Measurements from ENCODE around the gene APOBEC3G.

Gene APOBEC3G

DNA sequence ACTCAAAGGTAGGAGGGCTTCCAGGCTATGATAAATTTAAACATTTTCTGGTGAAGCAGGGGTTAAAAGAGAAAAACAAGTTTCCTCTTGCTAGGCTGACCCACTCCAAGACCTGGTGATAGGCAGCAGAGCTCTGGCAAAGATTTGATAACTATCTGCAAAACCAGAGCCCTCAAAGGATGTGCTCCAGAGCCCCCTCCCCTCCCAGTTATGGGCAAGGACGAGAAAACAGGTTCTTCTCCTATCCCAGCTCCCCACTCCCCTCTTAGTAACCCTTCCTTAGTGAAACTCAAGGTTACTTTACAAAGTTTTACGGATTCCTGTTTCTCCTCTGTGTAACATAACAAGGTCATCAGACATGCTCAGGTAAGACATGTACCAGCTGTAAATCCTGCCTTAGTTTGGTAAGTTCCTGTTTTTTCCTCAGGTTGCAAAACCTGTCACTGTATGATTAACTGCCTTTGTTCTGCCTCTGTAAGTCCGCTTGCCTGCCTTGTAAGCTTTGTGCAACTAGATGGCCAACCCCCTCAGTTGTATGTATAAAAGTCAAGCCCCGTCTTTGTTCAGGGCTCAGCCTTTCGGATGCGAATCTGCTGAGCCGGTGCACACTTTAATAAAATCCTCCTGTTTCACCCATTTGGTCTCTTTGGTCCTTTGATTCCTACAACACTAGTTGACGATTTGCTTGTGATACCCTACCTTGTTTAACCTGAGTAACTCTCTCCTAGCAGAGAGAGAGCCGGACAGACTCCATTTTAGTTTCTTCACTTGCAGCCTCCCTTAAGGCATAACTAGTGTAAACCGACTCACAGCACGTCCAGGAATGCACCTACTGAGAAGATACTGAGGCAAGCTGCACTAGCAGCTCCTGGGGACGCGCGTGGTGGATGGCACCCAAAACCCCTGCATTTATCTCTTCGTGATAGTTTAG lies 33.8 kb downstream of the APOBEC3G start:
- intact Hi-C loops (cut with DNase I), result no loop called here
- DNase-seq, result no peak

DNA sequence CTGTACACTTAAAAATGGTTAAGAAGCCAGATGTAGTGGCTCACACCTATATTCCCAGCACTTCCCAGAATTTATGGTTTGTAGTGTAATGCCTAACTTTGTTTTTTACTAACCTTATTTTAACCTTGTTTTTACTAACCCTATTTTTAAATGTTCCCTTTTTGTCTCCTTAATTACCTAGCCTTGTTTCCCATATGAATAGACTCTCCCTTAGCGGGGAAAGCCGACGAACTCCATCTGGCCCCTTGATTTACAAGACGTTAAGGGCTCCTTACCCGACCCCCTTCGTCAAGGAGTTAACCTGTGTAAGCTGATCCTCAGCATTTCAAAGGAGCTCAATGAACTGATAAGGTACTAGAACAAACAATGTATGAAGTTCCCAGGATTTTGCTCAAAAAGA lies 37.0 kb downstream of the APOBEC3G start:
- intact Hi-C loops (cut with DNase I), result no loop called here
- DNase-seq, result no peak

DNA sequence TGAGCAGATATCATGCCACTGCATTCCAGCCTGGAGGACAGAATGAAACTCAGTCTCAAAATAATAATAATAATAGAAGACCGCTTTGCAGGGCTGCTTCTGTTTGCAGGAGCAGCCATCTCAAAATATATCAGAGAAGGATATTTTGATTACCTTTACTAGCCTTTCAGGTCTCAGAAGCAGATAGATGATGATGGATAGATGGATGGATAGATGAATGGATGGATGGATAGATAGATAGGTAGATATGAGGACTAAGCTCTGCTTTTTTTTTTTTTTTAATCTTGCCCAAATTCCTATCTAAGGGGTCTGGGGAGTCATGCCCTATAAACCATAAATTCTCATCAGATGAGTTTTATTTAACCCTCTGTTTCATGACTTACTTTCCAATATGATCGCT lies 38.5 kb downstream of the APOBEC3G start:
- DNase-seq, result no peak
- intact Hi-C loops (cut with DNase I), result no loop called here

DNA sequence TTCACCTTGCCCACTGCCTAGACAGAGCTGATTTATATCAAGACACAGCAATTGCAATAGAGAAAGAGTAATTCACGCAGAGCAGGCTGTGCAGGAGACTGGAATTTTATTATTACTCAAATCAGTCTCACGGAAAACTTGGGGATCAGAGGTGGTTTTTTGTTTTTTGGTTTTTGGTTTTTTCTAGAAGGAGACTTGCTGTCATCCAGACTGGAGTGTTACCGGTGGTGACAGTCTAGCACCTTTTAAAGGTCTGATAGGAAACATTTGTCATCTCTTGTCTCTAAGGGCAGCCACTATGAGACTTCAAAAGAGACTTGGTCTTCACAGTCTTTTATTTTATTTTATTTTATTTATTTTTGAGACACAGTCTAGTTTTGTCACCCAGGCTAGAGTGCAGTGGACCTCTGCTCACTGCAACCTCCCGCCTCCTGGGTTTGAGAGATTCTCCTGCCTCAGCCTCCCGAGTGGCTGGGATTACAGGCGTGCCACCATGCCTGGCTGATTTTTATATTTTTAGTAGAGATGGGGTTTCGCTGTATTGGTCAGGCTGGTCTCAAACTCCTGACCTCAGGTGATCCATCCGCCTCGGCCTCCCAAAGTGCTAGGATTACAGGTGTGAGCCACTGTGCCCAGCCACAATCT lies 39.0 kb downstream of the APOBEC3G start:
- no peak for DNase-seq
- intact Hi-C loops (cut with DNase I), result no loop called here

DNA sequence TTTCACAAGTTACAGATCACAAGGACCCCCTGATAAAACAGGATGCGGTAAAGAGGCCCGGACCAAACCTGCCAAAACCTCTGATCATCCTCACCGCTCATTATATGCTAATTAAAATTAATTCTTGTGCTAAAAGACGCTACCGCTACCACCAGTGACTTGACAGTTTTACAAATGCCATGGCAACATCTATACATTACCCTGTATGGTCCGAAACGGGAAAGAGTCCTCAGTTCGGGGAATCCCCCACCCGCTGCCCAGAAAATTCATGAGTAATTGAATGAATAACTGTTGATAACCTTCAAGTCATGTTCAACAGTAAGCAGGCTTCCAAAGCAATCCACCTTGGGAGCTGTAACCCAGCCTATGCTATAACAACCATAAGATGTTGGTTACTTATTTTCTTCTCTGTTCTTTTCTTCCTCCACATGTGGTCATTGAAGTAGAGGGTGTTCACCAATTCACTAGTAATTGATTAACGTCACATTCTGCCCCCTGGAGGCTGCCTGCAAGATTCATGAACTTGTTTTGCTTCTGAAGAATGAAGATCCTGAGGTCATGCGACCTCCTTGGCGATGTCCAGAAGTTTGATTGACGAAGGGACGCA lies 40.6 kb downstream of the APOBEC3G start:
- intact Hi-C loops (cut with DNase I), result no loop called here
- peak in 32 of 42 donors; percentile 17 to 74 (median 39) for DNase-seq

DNA sequence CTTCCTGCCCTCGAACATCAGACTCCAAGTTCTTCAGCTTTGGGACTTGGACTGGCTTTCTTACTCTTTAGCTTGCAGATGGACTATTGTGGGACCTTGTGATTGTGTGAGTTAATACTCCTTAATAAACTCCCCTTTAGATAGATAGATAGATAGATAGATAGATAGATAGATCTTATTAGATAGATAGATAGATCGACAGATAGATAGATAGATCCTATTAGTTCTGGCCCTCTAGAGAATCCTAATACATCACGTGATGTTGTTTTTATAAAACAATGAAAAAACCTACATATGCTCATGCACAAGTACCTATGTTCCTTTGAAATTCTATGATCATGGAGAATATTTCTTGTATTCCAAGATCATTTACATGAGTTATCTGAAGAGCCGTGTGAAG lies 43.9 kb downstream of the APOBEC3G start:
- DNase-seq, result no peak
- intact Hi-C loops (cut with DNase I), result no loop called here

DNA sequence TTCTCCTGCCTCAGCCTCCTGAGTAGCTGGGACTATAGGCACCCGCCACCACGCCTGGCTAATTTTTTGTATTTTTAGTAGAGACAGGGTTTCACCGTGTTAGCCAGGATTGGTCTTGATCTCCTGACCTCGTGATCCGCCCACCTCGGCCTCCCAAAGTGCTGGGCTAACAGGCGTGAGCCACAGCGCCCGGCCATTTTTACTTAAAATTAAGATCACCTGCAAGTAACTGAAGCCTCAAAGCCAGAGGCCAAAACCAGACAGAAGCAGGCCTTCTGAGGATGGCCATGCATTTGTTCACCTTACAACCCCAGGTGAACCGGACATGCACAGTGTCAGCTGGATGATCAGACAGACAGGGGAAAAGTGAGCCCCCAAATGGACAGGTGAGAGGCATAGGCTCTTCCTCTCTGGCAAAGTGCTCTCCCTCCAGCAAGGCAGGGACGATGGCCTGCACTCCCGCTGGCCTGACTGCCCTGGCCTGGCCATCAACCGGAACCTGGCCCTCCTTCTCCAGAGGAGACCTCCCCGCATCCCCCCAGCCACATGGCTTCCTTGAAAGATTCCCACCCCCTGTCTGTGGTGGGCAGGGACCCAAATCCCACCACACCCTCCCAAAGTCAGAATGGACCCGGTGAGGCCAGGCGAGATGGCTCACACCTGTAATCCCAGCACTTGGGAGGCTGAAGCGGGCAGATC lies 45.8 kb downstream of the APOBEC3G start:
- DNase-seq, result no peak
- intact Hi-C loops (cut with DNase I), result no loop called here

DNA sequence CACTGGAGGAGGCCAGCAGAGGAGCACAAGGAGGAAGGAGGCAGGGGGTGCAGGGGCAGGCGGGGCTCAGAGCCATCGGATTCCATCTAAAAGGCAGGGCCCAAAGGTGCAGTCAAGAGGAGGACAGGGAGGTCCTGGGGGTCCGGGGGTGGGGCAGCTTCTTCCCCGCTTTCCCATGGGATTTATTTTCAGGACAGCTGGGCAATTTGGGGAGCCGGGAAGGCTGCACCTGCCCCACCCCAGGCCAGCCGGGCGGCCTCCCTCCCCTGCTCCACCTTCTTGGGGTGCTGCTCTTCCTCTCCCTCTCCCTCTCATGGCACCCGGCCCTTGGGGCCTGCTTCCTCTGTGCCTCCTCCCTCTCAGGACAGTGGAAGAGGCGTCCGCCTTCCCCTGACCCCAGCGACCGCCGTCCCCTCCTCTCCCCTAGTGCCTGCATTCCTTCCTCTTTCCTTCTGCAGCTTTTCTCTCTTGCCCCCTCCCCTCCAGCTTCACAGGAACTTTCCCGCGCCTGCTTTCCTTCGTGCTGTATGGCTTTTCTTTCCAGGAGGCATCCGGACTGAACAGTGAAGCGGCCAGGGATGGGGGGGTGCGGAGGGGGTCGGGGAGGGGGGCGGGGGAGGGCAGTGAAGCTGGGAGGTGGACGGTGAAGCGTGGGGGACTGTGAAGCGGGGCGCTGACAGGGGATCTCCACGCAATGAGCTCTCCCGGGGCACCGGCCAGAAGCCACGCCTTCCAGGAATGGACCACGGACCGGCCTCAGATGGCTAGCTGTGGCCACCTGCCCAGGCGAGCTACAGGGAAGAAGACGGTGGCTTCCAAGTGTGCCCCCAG lies 46.9 kb downstream of the APOBEC3G start:
- DNase-seq, result peak in 1 of 42 donors; percentile 30
- intact Hi-C loops (cut with DNase I), result no loop called here

DNA sequence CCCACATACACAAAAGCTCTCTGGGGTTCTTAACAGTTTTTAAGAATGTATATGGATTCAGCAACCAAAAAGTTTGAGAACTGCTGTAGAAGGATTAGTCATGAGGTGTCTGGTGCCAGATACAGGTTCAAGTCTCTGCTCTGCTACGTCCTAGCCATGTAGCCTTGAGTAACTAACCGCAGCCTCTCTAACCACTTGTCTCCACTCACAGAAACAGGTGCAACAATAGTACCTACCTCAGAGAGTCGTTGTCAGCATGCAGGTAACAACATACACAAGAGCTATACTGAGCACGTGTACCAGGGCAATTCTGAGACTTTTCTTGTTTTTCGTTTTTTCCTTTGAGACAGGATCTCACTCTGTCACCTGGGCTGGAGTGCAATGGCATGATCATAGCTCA lies 48.5 kb downstream of the APOBEC3G start:
- no peak for DNase-seq
- intact Hi-C loops (cut with DNase I), result no loop called here

DNA sequence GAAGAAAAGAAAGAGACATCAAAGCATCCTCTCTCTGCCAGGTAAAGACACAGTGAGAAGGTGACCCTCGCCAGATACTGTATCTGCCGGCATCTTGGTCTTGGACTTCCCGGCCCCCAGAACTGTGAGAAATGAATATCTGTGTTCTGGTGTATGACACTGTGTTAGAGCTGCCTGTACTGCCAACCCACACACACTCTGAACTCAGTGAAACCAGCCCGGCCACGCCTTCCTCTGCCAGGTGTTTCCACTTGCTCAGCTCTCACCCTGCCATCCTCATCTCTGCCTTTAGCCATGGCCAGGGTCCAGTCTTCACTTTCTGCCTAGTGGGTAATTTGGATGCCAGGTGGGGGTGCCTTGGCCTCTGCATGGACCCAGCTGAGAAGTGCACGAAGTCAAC lies 51.4 kb downstream of the APOBEC3G start:
- intact Hi-C loops (cut with DNase I), result no loop called here
- peak in 9 of 42 donors; percentile 34 to 54 (median 43) for DNase-seq

DNA sequence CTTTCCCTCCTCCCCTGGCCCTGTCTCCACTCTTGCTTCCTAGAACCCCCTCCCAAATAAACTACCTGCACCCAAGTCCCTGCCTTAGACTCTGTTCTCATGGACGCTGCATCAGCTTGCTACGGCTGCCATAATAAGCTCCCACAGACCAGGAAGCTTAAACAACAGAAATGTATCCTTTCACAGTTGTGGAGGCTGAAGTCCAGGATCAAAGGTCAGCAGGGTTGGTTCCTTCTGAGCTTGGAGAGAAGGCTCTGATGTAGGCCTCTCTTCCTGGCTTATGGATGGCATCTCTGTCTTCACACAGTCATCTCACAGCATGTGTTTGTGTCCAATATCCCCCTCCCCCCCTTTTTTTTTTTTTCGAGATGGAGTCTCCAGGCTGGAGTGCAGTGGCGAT lies 52.0 kb downstream of the APOBEC3G start:
- intact Hi-C loops (cut with DNase I), result no loop called here
- DNase-seq, result no peak

DNA sequence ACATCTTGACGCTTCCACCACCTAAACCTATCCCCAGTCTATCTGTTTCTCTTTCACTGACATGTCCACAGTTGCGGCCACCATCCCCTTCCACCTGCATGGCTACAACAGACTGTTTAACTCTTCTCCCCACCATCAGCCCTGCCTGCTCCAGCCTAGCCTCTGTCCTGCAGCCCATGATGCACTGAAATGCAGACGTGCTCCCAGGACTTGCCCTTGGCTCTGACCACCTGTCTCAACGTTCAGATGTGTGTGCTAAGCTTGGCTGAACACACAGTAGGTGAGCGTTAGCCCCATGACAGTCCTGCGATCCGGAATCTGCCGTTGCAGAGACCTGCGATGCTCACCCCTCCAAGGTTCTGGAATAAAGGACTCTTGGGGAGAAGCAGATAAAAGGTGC lies 52.7 kb downstream of the APOBEC3G start:
- intact Hi-C loops (cut with DNase I), result no loop called here
- peak in 3 of 42 donors; percentile 0 to 12 (median 6) for DNase-seq

DNA sequence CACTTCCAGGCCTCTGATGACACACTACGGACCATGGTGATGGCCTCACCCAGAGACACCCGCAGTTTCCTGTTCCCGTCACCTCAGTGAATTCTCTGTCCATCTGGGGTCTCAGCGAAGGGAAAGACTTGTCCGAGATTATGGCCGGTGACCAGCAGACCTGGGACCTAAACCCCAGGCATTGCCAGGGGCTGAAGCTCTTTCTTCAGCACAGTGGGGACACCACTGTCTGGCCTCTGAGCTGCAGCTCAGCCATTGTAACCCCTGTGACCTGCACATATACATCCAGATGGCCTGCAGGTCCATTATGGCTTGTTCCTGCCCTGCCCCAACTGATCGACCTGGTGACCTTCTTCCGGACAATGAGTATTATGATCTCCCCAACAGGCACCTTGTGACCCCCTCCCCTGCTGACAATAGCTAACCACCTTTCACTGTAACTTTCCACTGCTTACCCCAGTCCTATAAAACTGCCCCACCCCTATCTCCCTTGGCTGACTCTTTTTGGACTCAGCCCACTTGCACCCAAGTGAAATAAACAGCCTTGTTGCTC lies 53.2 kb downstream of the APOBEC3G start:
- DNase-seq, result peak in 2 of 42 donors; percentile 1 to 2
- intact Hi-C loops (cut with DNase I), result no loop called here

DNA sequence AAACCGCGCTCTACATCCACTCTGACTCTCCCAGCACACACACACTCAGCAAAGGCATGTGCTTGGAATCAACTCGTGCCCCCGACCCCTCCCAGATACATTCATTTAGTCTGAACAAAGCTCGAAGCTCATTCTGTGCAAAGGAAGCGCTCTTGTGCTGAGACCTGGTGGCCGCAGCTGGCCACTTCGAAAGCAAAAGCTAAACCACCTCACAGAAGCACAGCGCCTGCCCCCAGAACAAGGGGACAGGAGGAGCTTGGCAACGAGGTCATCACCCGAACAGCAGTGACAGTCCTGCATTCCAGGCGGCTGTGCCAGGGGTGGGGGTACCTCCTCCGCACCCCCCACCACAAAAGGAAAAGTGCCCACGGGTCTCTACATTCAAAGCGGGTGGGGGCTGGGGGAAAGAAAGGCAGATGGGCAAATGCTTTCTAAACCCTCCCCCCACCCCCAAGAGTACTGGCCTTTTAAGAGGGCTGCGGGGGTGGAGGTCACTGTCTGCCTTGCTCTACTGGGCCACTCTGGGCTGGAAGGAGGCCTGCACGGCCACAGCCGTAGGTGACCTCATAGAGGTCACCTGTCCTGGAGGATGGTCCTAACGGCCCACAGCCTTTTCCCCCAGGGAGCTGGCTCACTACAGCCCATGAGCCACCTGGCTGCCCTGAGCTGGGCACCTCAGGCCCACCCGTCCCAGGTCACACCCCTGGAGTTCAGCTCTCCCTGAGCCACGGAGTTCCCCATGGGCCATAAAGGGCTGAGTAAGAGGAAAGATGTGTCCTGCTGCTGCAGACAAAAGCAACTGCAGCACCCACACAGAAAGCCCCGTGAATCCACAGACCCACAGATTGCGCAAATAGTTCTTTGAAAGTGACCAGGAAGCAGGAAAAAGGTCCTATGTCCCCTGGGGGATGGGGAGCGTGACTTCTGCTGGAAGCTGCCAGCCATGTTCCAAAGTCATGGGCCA lies 54.1 kb downstream of the APOBEC3G start:
- peak in 1 of 42 donors; percentile 28 for DNase-seq
- intact Hi-C loops (cut with DNase I), result no loop called here

DNA sequence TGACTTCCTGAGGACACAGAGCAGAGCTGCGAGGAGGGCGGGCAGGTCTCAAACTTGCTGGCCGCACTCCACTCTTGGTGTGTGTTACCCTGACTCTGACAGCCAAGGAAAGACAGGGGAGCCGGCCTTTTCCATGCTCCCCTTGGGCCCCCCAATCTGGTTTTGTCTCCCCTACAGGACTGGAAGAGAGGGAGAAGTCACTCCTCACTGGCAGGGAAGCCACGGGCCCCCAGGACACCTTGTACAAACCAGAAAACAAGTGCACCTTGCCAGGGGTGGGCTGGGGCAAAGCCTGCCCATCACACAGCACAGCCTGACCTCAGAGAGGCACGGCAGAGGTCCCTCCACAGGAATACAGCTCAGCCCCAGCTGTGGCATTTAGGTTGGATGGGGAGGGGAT lies 55.2 kb downstream of the APOBEC3G start:
- intact Hi-C loops (cut with DNase I), result no loop called here
- DNase-seq, result peak in 1 of 42 donors; percentile 19

DNA sequence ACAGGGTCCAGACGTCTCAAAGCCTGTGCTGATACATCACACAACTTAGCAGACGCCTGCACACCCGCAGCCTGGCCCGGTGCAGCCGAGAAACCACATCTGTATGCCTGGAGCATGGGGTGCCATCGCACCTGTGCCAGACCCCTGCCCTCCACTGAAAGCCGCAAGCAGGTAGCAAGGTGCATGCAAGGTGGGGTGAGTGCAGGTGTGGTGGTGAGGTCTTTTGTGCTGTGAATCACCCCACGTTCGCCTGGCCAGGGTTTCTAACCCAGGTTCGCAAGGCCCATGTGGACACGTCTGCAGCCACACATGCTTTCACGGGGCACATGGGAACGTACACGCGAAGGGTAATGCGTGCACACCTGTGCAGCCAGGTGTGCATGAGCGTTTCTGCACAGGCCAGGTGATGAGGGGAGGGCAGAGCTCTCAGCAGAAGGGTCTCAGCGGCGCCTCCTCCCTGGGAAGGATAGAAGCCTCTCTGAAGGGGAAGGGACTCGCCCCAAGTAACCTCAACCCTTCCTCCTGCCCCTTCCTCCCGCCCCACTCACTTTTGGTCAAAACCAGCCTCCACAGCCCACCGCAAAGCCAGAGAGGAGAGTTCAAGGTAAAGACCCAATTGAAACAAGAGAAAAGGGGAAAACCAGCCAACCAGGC lies 55.9 kb downstream of the APOBEC3G start:
- intact Hi-C loops (cut with DNase I), result no loop called here
- DNase-seq, result no peak

DNA sequence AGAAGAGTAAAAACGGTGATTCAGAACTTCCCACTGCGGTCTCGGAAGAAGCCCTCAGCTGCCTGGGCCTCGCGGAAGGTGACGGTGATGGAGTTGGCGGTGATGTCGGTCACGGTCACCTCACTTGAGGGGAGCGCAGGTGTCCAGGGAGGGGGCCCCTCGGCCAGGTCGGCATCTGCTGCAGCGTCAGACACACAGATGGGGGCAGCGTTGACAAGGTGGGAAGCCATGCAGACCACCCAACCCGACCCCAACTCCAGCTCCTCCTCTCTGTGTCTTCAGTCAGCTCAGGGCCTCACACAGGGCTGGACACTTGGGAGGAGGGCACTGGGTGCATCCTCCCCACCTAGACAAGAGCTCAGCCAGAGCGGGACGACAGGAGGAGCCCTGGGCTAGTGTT lies 56.8 kb downstream of the APOBEC3G start:
- intact Hi-C loops (cut with DNase I), result no loop called here
- DNase-seq, result no peak
